Stimulated activated CD4-positive, alpha-beta T cell treated with anti-CD3 and anti-CD28 coated beads, Interleukin-4, amount 100 ng/mL, for 24 hours (primary cell): Measurements from ENCODE around the gene ARPC1B.
"Not testable (repeated sequence)": the region's sequence is repeated elsewhere in the genome, so short reads cannot be mapped to it uniquely, and the experiment has no call there.

Experiments used
- DNase-seq: peaks from one replicate; pipeline ENCODE4 v3.0.0-alpha.2; 2020

The ARPC1B gene

GRCh38 chr7:99368750-99369389 is 5.7 kb upstream of the ARPC1B start:
- no peak for DNase-seq

- no peak for DNase-seq
Measured at GRCh38 chr7:99369767-99370391, 4.7 kb upstream of the ARPC1B start.

- DNase-seq: no peak
Measured at GRCh38 chr7:99371376-99371920, 3.1 kb upstream of the ARPC1B start.

GRCh38 chr7:99372275-99373090 is 2.0 kb upstream of the ARPC1B start:
- DNase-seq: no peak

GRCh38 chr7:99373091-99374066 is 1.2 kb upstream of the ARPC1B start:
- DNase-seq: no peak

- peak; percentile 62 for DNase-seq
Measured at GRCh38 chr7:99375070-99375807, 709 bp downstream of the ARPC1B start.

GRCh38 chr7:99379043-99379577 is 4.6 kb downstream of the ARPC1B start:
- DNase-seq: peak; percentile 56

- DNase-seq: not testable (repeated sequence)
Measured at GRCh38 chr7:99379693-99380031, 5.1 kb downstream of the ARPC1B start.

- peak; percentile 51 for DNase-seq
Measured at GRCh38 chr7:99380032-99380822, 5.7 kb downstream of the ARPC1B start.

GRCh38 chr7:99380823-99381663 is 6.5 kb downstream of the ARPC1B start:
- peak; percentile 92 for DNase-seq

GRCh38 chr7:99381664-99382075 is 7.1 kb downstream of the ARPC1B start:
- DNase-seq: no peak

- DNase-seq: no peak
Measured at GRCh38 chr7:99383203-99383602, 8.7 kb downstream of the ARPC1B start.

GRCh38 chr7:99383791-99384370 is 9.4 kb downstream of the ARPC1B start:
- no peak for DNase-seq

- no peak for DNase-seq
Measured at GRCh38 chr7:99384523-99384922, 10.0 kb downstream of the ARPC1B start.

GRCh38 chr7:99385564-99385963 is 11.0 kb downstream of the ARPC1B start:
- DNase-seq: no peak

- no peak for DNase-seq
Measured at GRCh38 chr7:99386584-99387238, 12.2 kb downstream of the ARPC1B start.

- DNase-seq: not testable (repeated sequence)
Measured at GRCh38 chr7:99387239-99387635, 12.7 kb downstream of the ARPC1B start.

GRCh38 chr7:99387912-99388311 is 13.4 kb downstream of the ARPC1B start:
- DNase-seq: no peak

- no peak for DNase-seq
Measured at GRCh38 chr7:99389772-99390171, 15.2 kb downstream of the ARPC1B start.
